CD14-positive monocyte (primary cell): ENCODE results near the gene UBE2E2. TPM values are rescaled to one million over a fixed set of nuclear protein-coding genes. Genes with fewer than 3 reads are reported as not detected.
A peak's percentile ranks its signal among the peaks of the same experiment; 100 is the strongest.

Experiments
- DNase-seq, 3 donors: peaks; one replicate each; pipeline ENCODE4 v3.0.0-alpha.2; 2011 to 2022
- H2AFZ ChIP-seq: 2 replicates; pipeline ENCODE4 v1.6.0; 2012; ENCODE audit warnings: mild to moderate bottlenecking, low read depth, low read length, inconsistent platforms; ENCODE audit not compliant: insufficient read depth, poor library complexity, severe bottlenecking
- H3K27ac ChIP-seq, 2 donors: 1 replicate in 1 of 2; 2 replicates in 1 of 2; pipeline ENCODE4 v1.5.1; 2012 to 2013; ENCODE audit warnings: low read length in 2 of 2, control low read depth in 1 of 2, inconsistent platforms in 1 of 2, low read depth in 1 of 2, mild to moderate bottlenecking in 1 of 2
- H3K27me3 ChIP-seq, 2 donors: one replicate each; pipeline versions ENCODE4 v1.6.0 to v1.6.1; 2011 to 2013; ENCODE audit warnings: low read length in 2 of 2; ENCODE audit not compliant: control insufficient read depth in 2 of 2, insufficient read depth in 2 of 2
- H3K36me3 ChIP-seq, 2 donors: replicated peaks in 1 of 2; 1 replicate in 1 of 2; 2 replicates in 1 of 2; pipeline versions ENCODE4 v1.5.1 to v1.6.1; 2012 to 2013; ENCODE audit warnings: low read length in 2 of 2, control low read depth in 1 of 2, inconsistent platforms in 1 of 2, mild to moderate bottlenecking in 1 of 2; ENCODE audit not compliant: insufficient read depth in 2 of 2, control insufficient read depth in 1 of 2
- H3K4me1 ChIP-seq, 2 donors: 1 replicate in 1 of 2; 2 replicates in 1 of 2; pipeline versions ENCODE4 v1.5.1 to v1.6.1; 2012 to 2013; ENCODE audit warnings: low read length in 2 of 2, control low read depth in 1 of 2, inconsistent platforms in 1 of 2, mild to moderate bottlenecking in 1 of 2, moderate library complexity in 1 of 2; ENCODE audit not compliant: insufficient read depth in 2 of 2, control insufficient read depth in 1 of 2
- H3K4me2 ChIP-seq: replicated peaks from 2 replicates; pipeline ENCODE3; 2012; ENCODE audit warnings: low read length, moderate library complexity, mild to moderate bottlenecking; ENCODE audit not compliant: poor library complexity, severe bottlenecking; ENCODE audit errors: extremely low read depth
- H3K4me3 ChIP-seq, 3 experiments: fragments of 200-600 bp in 1 of 3; sonication (generic) in 1 of 3; replicated peaks in 1 of 3; 1 replicate in 2 of 3; 2 replicates in 1 of 3; pipeline ENCODE4 v1.5.1; 2011 to 2013; ENCODE audit warnings: low read length in 3 of 3, mild to moderate bottlenecking in 3 of 3, control low read depth in 2 of 3, low read depth in 2 of 3, inconsistent platforms in 1 of 3, moderate library complexity in 1 of 3
- H3K79me2 ChIP-seq: 2 replicates; pipeline ENCODE4 v1.6.0; 2012; ENCODE audit warnings: mild to moderate bottlenecking, control low read depth, inconsistent platforms, low read length, moderate library complexity; ENCODE audit not compliant: insufficient read depth
- H3K9ac ChIP-seq: 2 replicates; pipeline ENCODE4 v1.6.0; 2017; ENCODE audit warnings: low read length, mild to moderate bottlenecking; ENCODE audit not compliant: insufficient read depth, poor library complexity, severe bottlenecking
- H3K9me3 ChIP-seq, 2 donors: replicated peaks in 1 of 2; 1 replicate in 1 of 2; 2 replicates in 1 of 2; pipeline versions ENCODE4 v1.5.1 to v1.6.1; 2012 to 2013; ENCODE audit warnings: low read length in 2 of 2, control low read depth in 1 of 2; ENCODE audit not compliant: control insufficient read depth in 1 of 2, insufficient read depth in 1 of 2
- H4K20me1 ChIP-seq: 2 replicates; pipeline ENCODE4 v1.6.0; 2012; ENCODE audit warnings: mild to moderate bottlenecking, low read length, control low read depth, moderate library complexity; ENCODE audit not compliant: insufficient read depth
- H3K27ac Mint-ChIP-seq, 7 donors: one replicate each; pipeline ENCODE4 v1.8.0; 2020; ENCODE audit warnings: mild to moderate bottlenecking in 7 of 7, mixed read lengths in 7 of 7, moderate library complexity in 6 of 7, inconsistent platforms in 2 of 7
- H3K27me3 Mint-ChIP-seq, 3 donors: one replicate each; pipeline ENCODE4 v1.8.0; 2021 to 2022; ENCODE audit warnings: low read depth in 3 of 3, mild to moderate bottlenecking in 3 of 3, mixed read lengths in 3 of 3, moderate library complexity in 3 of 3, inconsistent platforms in 1 of 3
- H3K36me3 Mint-ChIP-seq, 2 donors: one replicate each; pipeline ENCODE4 v1.8.0; 2020; ENCODE audit warnings: mixed read lengths in 2 of 2, inconsistent platforms in 1 of 2, mild to moderate bottlenecking in 1 of 2
- H3K4me1 Mint-ChIP-seq: one replicate; pipeline ENCODE4 v1.8.0; 2020; ENCODE audit warnings: mild to moderate bottlenecking, mixed read lengths
- H3K4me3 Mint-ChIP-seq, 2 donors: one replicate each; pipeline ENCODE4 v1.8.0; 2020; ENCODE audit warnings: mild to moderate bottlenecking in 2 of 2, mixed read lengths in 2 of 2, moderate library complexity in 1 of 2
- H3K9me3 Mint-ChIP-seq, 7 donors: one replicate each; pipeline ENCODE4 v1.8.0; 2020 to 2022; ENCODE audit warnings: mixed read lengths in 7 of 7, mild to moderate bottlenecking in 6 of 7, moderate library complexity in 6 of 7, inconsistent platforms in 2 of 7
- WGBS: methylation state at CpG from one replicate; pipeline ENCODE4 v1.1.5; 2013; ENCODE audit warnings: missing lambda C conversion rate; ENCODE audit not compliant: insufficient coverage; 5-methylcytosine and 5-hydroxymethylcytosine counted together
- intact Hi-C, 2 donors: fragments of 100-400 bp; cut with micrococcal nuclease; formaldehyde crosslinking; loops; one replicate each; pipeline versions ENCODE4 v1.15.0 to v1.15.1; 2023
- polyA plus RNA-seq, 3 donors: library from polyadenylated mRNA; depleted of rRNA in 1 of 3; unstranded in 2 of 3; stranded (reverse) in 1 of 3; fragments of 300-500 nt in 2 of 3; fragments of >200 nt in 1 of 3; fragmentation: Illumina TruSeq in 2 of 3; gene quantifications; 1 replicate in 2 of 3; 2 replicates in 1 of 3; pipeline ENCODE4 v1.2.3, GENCODE V29; 2012 to 2021
- TF ChIP-seq, protein P1 (sequence below): fragments of 200-600 bp; IDR thresholded peaks from one replicate; pipeline ENCODE4 v1.8.0; 2022; ENCODE audit warnings: antibody characterized with exemption, mild to moderate bottlenecking

UBE2E2 gene
- polyA plus RNA-seq, 3 donors, result 25.8 to 78.0 (median 66.3) TPM

DNA sequence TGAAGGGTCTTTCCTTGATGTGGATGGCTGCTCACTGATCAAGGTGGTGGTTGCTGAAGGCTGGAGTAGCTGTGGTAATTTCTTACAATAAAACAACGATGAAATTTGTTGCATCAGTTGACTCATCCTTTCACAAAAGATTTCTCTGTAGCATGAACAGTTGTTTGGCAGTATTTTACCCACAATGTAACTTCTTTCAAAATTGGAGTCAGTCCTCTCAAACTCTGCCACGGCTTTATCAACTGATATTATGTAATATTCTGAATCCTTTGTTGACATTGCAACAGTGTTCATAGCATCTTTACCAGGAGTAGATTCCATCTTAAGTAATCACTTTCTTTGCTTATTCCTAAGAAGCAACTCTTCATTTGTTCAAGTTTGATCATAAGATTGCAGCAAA lies 252.6 kb downstream of the UBE2E2 start:
- Histone ChIP-seq H2AFZ (no peak overlapping the region), H3K27ac (no peak overlapping the region), H3K27me3 (no peaks in the 10 kb centered on the region), H3K9ac (no peak overlapping the region), H3K79me2 (peaks cover 2% of the 10 kb centered on the region), H3K4me2 (no peak overlapping the region), H3K9me3 (no peaks in the 10 kb centered on the region), H3K36me3 (no peaks in the 10 kb centered on the region), H4K20me1 (peaks cover 48% of the 10 kb centered on the region), H3K4me1 (peaks cover 13 to 14% of the 10 kb centered on the region in 2 donors), H3K4me3 (no peak overlapping the region)
- peaks cover 0 to 2% of the 10 kb centered on the region in 2 donors for H3K36me3 Mint-ChIP-seq
- peaks cover 22% of the 10 kb centered on the region for H3K4me1 Mint-ChIP-seq
- intact Hi-C loops, result no loop called here
- TF ChIP-seq, protein P1, sequence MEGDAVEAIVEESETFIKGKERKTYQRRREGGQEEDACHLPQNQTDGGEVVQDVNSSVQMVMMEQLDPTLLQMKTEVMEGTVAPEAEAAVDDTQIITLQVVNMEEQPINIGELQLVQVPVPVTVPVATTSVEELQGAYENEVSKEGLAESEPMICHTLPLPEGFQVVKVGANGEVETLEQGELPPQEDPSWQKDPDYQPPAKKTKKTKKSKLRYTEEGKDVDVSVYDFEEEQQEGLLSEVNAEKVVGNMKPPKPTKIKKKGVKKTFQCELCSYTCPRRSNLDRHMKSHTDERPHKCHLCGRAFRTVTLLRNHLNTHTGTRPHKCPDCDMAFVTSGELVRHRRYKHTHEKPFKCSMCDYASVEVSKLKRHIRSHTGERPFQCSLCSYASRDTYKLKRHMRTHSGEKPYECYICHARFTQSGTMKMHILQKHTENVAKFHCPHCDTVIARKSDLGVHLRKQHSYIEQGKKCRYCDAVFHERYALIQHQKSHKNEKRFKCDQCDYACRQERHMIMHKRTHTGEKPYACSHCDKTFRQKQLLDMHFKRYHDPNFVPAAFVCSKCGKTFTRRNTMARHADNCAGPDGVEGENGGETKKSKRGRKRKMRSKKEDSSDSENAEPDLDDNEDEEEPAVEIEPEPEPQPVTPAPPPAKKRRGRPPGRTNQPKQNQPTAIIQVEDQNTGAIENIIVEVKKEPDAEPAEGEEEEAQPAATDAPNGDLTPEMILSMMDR, result no peak
- no peak overlapping the region for H3K4me3 Mint-ChIP-seq
- H3K27ac Mint-ChIP-seq, result peak overlapping the region in 1 of 7 donors; percentile 38
- H3K27me3 Mint-ChIP-seq, result no peaks in the 10 kb centered on the region
- DNase-seq, result peak; percentile 3 to 18 (median 4)
- no CpG with 5 or more reads among the region's 2 CpGs for WGBS
- peaks cover 0 to 4% (median 2%) of the 10 kb centered on the region in 7 donors for H3K9me3 Mint-ChIP-seq

GRCh38 chr3:23457697-23458096 lies 254.6 kb downstream of the UBE2E2 start:
- Histone ChIP-seq H4K20me1 (peaks cover 44% of the 10 kb centered on the region), H3K9me3 (no peaks in the 10 kb centered on the region), H3K27me3 (no peaks in the 10 kb centered on the region), H3K4me1 (peaks cover 13 to 14% of the 10 kb centered on the region in 2 donors), H3K9ac (no peak overlapping the region), H2AFZ (no peak overlapping the region), H3K27ac (no peak overlapping the region), H3K36me3 (no peaks in the 10 kb centered on the region), H3K79me2 (no peaks in the 10 kb centered on the region), H3K4me3 (no peak overlapping the region), H3K4me2 (no peak overlapping the region)
- H3K27me3 Mint-ChIP-seq, result no peaks in the 10 kb centered on the region
- H3K4me3 Mint-ChIP-seq, result no peak overlapping the region
- peaks cover 0 to 2% of the 10 kb centered on the region in 2 donors for H3K36me3 Mint-ChIP-seq
- no CpG with 5 or more reads among the region's 2 CpGs for WGBS
- peaks cover 0 to 4% (median 2%) of the 10 kb centered on the region in 7 donors for H3K9me3 Mint-ChIP-seq
- TF ChIP-seq, protein P1, result no peak
- intact Hi-C loops, result no loop called here
- H3K4me1 Mint-ChIP-seq, result peaks cover 22% of the 10 kb centered on the region
- DNase-seq, result no peak
- no peak overlapping the region for H3K27ac Mint-ChIP-seq
